Activated T-cell treated with anti-CD3 and anti-CD28 coated beads, Interleukin-2, amount 50 U/mL, for 48 hours (primary cell): Measurements from ENCODE around the gene CEBPA.

Experiments
- DNase-seq, 2 experiments: peaks; one replicate each; pipeline ENCODE4 v3.0.0-alpha.2; 2020

Gene CEBPA

DNA sequence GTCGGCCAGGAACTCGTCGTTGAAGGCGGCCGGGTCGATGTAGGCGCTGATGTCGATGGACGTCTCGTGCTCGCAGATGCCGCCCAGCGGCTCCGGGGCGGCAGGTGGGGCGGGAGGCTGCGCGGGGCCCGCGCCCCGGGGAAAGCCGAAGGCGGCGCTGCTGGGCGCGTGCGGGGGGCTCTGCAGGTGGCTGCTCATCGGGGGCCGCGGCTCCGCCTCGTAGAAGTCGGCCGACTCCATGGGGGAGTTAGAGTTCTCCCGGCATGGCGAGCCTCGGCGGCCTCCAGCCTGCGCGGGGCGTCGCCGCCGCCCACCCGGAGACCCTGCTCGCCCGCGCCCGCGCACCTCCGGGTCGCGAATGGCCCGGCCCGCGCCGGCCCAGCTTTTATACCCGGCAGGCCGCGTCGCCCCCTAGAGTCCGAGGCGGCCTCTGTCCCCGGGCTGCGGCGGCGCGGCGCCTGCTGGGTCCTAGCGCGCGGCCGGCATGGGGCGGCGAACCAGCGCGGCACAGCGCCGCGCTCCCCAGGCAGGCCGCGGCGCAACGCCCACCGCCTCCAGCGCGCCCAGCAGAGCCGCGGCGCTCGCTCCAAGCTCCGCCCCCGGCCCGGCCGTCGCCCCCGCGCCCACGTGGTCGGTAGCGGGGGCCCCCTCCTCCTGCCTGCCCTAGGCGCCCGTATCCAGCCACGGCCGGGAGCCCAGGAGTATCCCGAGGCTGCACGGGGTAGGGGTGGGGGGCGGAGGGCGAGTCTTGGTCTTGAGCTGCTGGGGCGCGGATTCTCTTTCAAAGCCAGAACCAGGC is at the start of gene CEBPA:
TSS of gene CEBPA (minus strand) at position 360 of the 799 bp plus-strand sequence. CDS start at position 240, 120 bp downstream.
- DNase-seq = peak; percentile 68 to 79

DNA sequence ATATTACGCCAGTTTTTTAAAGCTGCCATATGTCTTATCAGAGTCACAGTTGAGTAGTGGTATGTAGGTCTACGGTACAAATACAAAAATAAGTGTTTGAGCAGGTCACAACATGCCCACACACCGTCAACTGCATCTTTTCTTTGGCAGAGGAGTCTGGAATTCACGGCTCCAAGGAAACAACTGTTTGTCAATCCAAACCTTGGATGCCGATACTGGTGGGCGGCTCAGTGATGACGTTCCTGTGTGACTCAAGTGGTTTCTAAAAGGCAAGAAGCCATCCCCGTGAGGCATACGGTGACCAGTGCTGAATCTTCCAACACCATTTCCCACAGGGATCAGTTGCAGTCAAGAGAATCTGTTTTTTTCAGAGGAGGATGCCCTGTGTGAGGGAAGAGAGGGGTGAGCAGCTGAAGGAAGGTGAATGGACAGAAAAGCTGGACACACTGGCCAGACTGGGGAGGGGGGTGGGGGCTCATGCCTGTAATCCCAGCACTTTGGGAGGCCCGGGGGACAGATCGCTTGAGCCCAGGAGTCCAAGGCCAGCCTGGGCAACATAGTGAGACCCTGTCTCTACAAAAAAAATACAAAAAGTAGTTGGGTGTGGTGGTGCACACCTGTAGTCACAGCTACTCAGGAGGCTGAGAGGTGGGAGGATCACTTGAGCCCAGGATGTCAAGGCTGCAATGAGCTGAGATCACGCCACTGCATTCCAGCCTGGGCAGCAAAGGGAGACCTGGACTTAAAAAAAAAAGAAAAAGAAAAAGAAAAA is 48.4 kb upstream of the CEBPA start:
- DNase-seq = no peak

DNA sequence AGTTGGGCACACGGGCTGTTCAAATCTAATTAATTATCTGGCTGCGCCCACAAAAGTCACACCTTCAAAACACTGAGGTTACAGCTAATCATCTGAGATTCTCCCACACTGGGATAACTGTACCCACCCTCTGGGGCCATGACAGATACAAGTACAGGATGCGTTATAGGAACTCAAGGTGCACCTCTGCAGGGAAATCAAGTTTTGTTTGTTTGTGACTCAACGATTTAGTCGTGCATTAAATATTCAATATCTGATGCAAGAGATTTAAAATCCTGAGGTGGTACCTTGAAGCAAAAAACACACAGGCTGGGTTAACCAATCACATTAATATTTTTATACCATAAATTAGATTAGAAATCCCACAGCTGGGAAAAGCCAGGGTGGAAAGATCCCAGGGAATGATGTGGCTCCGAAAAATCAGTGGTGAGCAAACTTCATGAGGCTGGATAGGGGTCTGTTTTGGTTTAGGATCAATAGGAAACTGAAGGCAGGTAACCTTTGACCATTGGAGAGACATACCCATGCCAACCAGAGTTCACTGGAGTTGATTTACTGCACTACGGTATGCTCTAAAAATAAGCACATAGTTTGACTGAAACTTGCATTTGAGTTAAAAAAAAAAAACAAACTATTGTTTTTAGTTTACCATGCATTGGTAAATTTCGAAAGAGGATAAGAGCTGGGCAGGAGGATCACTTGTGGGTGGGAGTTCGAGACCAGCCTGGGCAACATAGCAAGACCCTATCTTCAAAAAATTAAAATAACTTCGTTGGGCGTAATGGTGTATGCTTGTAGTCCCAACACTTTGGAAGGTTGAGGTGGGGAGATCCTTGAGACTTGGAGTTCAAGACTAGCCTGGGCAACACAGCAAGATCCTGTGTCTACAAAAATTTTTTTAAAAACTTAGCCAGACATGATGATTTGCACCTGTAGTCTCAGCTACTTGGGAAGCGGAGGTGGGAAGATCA is 47.3 kb upstream of the CEBPA start:
- no peak for DNase-seq

DNA sequence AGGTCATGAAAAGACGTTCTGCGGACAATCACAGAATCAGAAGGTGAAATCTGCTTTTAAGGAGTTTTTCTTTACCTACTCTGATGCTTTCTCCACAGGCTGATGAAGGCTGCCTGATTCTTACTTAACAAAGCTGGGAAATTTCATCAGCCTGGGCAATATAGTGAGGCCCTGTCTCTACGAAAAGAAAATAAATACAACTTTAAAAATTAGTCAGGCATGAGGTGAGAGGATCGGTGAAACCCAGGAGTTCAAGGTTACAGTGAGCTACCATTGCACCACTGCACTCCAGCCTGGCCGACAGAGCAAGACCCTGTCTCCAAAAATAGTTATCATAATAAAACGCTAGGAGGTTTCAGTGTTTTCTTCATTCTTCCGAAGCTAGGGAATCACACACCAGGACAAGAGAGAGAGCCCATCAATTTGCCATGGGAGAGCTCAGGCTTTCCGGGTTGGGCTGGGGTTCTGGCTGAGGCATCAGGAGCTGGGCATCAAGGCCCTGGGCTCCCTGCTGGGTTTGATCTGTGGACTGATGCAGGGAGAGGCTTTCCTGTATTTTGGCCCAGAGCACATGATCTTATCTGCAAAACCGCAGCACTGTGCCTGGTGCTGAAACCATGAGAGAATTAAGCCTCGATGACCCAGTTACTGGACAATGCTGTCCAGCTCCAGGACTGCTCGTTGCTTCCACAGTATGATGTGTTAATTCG is 46.1 kb upstream of the CEBPA start:
- no peak for DNase-seq

DNA sequence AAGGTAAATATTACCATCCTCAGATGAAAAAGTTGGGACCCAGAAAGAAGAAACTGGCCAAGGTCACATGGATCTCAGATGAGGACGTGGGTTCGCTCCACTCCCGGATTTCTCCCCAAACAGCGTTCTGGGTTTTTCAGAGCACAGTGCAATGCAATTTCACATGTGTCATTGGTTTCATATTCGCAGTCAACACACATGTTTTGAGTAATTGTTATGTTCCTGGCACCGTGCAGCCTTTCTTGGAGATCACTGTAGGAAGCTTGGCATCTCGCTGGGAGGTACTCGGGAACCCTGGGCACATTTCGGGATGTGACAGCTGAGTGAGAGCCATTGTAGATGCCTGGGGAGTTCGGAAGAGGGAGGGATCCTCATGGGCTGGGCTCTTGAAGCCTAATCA is 45.0 kb upstream of the CEBPA start:
- no peak for DNase-seq

DNA sequence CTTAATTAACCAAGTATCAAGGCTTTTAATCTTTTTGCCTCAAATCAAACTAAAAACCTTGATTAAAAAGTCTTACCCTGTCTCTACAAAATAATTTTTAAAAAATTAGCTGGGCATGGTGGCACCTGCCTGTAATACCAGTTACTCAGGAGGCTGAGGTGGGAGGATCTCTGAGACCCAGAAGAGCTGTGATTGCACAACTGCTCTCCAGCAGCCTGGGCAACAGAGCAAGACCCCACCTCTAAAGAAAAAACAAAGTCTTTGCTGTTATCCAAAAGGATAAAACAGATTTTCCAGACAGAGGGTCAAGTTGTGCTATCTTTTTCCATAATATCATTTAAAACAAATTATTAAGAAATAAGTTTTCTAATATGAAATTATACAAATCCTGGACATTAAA is 44.3 kb upstream of the CEBPA start:
- no peak for DNase-seq

DNA sequence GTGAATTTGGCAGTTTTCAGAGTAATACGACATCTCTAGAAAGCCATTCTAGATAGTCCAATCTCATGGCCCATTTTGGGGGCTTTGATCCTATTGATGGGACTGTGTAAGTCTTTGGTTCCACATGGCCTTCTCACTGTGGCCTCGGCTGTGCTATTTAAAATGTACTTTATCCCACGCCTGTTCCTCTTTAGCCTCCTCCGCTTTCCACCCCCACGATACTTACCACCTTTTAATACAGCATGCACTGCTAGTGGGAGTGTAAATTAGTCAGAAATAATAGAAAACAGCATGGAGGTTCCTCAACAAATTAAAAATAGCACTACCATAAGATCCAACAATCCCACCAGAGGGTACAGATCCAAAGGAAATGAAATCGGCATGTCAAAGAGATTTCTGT is 42.8 kb upstream of the CEBPA start:
- no peak for DNase-seq

DNA sequence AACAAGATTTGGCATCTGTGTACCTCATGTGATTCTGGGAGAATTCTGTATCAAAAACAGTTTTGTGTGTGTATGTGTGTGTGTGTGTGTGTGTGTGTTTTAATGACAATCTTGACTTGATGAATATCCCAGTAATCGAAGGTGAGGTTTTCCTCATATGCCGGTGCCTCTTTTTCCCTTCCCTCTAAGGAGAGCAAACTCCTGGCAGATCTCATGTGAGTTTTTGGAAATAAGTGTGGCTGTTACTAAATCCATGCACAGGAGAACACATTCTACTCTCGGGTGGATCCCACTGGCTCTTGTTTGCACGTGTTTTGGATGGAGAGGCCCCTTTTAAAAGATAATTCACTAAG is 42.2 kb upstream of the CEBPA start:
- DNase-seq = no peak

DNA sequence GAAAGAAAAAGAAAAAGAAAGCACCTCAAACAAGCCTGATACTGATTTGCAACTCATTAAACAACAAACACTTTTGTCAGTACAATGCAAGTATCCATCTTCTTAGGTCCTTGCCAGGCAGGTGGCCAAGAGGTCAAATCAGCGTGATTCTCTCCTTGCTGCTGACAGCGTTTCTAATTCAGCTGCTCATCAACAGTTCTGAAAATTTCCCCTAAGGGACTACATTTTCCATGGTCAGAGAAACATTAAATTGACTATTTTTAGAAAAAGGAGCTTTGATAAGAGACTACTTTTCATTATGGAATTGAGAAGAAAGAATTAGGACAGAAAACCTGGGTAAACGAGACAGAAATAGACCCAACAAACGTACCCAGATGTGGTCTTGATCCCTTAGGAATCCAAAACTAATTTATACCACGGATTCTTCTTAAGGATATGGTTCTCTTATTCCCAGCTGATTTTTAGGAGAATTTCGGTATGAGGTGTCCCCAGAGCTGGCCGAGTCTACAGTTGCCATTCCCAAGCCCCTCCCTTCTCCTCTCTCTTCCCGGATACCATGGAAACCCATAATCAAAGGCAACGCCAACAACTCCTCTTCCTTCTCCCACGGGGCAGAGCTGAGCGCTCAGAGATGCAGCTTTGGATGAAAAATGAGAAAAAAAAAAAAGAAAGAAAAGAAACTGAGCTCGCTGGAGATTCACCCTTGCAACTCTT is 41.7 kb upstream of the CEBPA start:
- DNase-seq = no peak

DNA sequence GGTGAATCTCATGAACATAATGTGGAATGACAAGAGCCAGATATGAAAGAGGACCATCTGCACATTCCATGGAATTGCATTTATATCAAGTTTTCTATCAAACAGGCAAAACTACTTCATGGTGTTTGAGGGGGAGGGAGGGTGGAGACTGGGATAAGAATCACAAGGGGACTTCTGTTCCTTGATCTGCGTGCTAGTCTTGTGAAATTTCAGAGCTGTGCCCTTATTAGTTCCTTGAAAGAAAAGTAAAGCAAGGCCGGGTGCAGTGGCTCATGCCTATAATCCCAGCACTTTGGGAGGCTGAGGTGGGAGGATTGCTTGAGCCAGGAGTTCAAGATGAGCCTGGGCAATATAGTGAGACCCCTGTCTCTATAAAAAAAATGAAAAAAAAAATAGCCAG is 41.0 kb upstream of the CEBPA start:
- DNase-seq = no peak

DNA sequence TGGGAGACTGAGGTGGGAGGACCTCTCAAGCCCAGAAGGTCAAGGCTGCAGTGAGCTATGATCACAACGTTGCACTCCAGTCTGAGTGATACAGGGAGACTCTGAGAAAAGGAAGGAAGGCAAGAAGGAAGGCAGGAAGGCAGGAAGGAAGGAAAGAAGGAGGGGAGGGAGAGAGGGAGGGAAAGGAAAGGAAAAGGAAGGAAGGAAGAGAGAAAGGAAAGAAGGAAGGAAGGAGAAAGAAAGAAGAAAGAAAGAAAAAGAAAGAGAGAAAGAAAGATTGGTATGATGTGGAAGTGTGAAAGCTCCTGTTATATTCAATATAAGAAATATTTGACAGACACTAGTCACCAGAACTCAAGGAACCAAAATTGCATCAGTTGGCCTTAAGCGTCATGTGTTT is 38.7 kb upstream of the CEBPA start:
- DNase-seq = no peak

DNA sequence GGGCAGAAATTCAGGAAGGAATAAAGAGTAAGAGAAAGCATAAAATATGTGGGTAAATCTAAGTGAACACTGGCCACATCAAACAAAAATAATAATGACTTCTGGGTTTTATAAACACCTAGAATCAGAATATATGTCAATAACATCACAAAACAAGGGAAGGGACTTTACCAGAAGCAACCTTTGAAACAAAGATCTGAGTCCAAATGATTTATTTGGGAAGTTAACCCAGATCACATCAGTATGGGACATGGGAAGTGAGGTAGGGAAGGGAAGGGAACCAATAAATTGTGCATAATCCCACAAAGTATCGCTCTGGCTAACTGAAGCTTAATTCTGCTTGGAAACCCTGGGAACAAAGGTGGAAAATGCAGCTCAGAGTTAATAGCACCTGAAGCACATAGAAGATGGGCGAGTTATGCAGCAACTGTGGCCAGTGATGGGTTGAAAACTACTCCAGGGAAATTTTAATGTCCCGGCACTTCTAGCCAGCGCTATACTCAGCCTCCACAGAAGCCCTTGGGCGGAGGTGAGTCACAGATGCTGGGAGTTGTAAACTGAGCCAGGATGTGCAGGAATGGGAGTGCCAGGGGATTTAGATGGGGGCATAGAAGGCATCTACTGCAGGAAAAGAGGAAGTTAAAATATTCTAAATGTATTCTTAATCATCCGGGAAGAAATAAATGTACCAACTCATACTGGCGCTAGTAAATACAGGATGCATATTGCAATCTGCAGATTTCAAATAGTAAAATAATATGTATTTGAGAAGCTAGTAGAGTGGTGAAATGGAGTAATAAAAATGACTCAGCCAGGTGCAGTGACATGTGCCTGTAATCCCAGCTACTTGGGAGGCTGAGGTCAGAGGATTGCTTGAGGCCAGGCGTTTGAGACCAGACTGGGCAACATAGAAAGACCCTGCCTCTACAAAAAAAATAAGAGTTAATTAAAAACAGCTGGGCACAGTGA is 37.0 kb upstream of the CEBPA start:
- no peak for DNase-seq

DNA sequence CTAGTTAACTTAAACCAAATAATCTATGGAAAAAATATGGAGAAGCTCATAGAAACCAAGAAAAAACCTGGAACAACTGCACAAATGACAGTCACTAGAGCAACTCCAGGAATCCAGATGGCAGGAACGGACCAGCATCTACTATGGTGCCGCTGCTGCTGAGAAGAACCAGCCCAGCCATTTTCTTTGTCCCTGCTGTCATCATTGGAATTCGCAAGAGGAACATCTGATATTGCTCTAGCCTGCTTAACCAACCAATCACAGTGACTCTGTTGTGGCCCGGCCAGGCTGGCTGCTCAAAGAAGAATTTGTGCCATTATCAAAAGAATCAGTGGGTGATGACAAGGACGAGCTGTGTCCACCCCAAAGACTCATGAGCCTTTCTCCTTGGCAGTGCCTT is 33.1 kb upstream of the CEBPA start:
- no peak for DNase-seq

DNA sequence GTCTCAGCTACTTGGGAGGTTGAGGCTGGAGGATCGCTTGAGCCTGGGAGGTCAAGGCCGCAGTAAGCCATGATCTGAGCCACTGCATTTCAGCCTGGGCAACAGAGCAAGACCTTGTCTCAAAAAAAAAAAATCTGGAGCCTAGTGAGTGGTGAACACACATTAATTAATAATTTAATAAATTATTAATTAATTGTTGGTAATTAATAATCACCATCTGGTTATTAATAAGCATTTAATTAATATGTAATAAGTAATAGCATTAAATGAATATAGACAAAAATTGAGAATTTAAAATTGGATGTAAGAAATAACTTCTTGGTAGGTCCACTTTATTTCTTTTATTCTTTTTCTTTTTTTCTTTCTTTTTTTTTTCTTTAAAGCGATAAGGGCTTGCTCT is 31.9 kb upstream of the CEBPA start:
- no peak for DNase-seq

DNA sequence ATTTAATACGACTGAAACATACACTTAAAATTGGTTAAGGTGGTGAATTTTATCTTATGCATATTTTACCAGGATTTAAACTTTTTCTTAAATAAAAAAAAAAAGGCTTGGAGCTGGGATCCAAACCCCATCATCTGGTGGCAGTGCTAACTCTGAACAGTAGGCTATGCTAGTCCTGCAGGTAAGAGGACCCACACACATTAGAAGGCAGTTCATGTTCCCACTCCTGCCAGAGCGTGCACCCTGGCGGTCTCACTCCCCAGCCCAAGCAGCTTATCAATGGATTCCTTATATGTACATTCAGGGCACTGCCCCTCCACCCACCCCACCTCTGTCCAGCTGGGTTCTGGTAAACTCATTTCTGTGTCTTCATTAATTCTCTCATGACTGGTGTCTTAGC is 31.3 kb upstream of the CEBPA start:
- DNase-seq = no peak

DNA sequence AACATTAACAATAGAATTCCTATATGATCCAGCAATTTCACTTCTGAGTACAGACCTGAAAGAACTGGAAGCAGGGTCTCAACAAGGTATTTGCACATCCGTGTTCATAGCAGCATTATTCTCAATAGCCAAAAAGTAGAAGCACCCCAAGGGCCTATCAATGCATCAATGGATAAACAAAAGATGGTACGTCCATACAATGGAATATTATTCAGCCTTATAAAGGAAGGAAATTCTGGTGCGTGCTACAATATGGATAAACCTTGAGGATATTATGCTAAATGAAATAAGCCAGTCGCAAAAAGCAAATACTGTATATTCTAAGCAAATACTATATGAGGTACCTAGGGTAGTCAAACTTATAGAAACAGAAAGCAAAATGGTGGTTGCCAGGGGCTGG is 30.8 kb upstream of the CEBPA start:
- DNase-seq = no peak

DNA sequence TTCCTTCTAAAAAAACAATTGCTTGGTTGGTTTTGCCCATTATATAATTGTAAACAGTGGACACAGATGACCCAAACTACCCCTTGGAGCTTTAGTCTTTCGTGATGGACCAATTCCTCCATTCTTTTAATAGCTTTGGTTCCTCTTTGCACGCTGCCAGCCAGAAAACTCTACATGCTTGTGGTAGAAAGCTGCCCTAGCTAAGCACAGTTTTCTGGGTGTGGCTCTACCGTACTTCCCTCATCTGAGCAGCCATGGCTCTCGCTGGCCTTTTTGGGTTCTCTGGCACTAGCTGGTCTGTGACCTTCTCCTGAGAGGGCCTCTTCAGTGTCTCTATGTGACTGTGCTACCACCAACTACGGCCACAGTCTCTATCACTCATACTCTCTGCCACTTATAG is 29.9 kb upstream of the CEBPA start:
- DNase-seq = no peak

DNA sequence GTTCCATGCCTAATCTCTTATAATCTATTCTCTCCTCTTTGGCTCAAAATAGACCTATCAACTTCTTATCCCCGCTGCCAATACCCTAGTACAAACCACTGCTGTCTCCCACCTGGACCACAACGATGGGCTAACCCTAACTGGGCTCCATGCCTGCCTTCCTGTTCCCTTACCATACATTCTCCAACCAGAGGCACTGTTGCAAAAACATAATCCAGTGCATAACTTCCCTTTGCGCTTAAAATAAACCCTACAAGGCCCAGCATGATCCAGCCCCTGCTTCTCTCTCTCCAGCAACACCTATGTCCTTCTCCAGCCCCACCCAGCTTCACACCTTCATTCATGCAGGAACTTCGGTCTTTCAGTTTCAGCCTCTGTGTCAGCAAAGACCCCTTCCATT is 27.4 kb upstream of the CEBPA start:
- DNase-seq = no peak

DNA sequence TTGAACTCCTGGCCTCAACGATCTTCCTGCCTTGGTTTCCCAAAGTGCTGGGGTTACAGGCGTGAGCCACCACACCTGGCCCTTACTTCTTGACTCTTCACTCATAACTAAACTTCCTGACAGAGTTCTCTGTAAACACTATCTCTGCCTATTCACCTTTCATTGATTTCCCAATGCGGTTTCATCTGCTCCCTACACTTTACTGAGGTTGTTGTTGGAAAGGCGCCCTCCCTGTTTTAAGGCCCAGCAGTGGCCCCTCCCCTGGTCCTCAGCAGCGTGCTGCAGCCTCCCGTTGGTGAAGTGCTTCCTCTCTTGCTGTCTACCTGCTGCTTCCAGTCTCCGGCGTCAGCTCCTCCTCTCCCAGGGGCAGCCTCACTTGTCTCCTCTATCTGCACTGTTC is 26.7 kb upstream of the CEBPA start:
- DNase-seq = no peak

DNA sequence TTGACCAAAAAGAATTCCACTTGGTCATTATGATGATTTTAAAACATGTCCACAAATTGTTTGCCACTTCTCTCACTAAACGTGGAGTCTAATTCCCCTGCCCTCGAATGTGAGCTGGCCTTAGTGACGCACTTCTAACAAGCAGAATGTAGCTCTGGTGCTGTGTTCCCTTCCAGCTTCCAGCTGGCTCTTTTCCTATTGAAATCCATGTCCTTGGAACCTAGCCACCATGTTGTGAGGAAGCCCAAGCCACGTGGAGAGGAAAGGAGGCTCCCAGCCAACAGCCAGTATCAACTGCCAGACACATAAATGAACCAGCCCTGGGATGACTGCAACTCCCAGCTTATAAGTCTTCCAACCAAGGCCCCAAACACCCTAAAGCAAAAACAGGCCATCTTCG is 23.6 kb upstream of the CEBPA start:
- no peak for DNase-seq

DNA sequence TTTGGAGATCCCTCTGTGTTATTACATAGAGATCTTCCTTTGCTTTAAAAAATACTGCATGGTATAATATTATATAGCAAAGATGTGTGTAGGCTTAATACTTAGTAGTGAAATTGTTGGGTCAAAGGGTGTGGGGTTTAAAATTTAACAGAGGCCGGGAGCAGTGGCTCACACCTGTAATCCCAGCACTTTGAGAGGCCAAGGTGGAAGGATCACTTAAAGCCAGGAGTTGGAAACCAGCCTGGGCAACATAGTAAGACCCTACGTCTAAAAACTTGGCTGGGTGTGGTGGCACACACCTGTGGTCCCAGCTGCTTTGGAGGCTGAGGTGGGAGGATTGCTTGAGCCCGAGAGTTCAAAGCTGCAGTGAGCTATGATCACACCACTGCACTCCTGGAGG is 22.3 kb upstream of the CEBPA start:
- DNase-seq = no peak
